ENCODE results near the gene SPRYD3. TPM values are rescaled to one million over a fixed set of nuclear protein-coding genes. Genes with fewer than 3 reads are reported as not detected.

SPRYD3 gene
- total RNA-seq, 1 donor, result 33.0 TPM

GRCh38 chr12:53051881-53052412 lies 27.2 kb downstream of the SPRYD3 start:
- H3K4me3 ChIP-seq (ENCODE audit: low read depth, low read length), result peak overlapping the region; percentile 88
- no peak for TF ChIP-seq CTCF (IDR thresholded peaks at IDR 0.05; ENCODE audit: insufficient read depth, low read length)
- DNase-seq (ENCODE audit: low read depth), result no peak

- no peak for DNase-seq (ENCODE audit: low read depth)
- H3K4me3 ChIP-seq (ENCODE audit: low read depth, low read length), result peak overlapping the region; percentile 88
- TF ChIP-seq CTCF (IDR thresholded peaks at IDR 0.05; ENCODE audit: insufficient read depth, low read length), result peak; percentile 36
Measured at GRCh38 chr12:53051058-53051880, 27.9 kb downstream of the SPRYD3 start.

GRCh38 chr12:53050426-53051057 lies 28.6 kb downstream of the SPRYD3 start:
- no peak for TF ChIP-seq CTCF (IDR thresholded peaks at IDR 0.05; ENCODE audit: insufficient read depth, low read length)
- DNase-seq (ENCODE audit: low read depth), result no peak
- peak overlapping the region; percentile 88 for H3K4me3 ChIP-seq (ENCODE audit: low read depth, low read length)

GRCh38 chr12:53049571-53050318 lies 29.4 kb downstream of the SPRYD3 start, which contains the start of gene TNS2:
Gene TNS2, plus strand, starts transcription at chr12:53050065. Its CDS starts 121 bp downstream, at chr12:53050186.
- no peak for TF ChIP-seq CTCF (IDR thresholded peaks at IDR 0.05; ENCODE audit: insufficient read depth, low read length)
- DNase-seq (ENCODE audit: low read depth), result peak; percentile 66
- H3K4me3 ChIP-seq (ENCODE audit: low read depth, low read length), result peak within 1 kb of the TSS; percentile 88

- H3K4me3 ChIP-seq (ENCODE audit: low read depth, low read length), result peak overlapping the region; percentile 88
- peak; percentile 73 for DNase-seq (ENCODE audit: low read depth)
- no peak for TF ChIP-seq CTCF (IDR thresholded peaks at IDR 0.05; ENCODE audit: insufficient read depth, low read length)
Measured at GRCh38 chr12:53048780-53049401, 30.3 kb downstream of the SPRYD3 start.
